Astrocyte of the cerebellum (primary cell): ENCODE data around the gene BOD1.
A peak's percentile ranks its signal among the peaks of the same experiment; 100 is the strongest.

ENCODE experiments used
- DNase-seq: peaks from one replicate; pipeline ENCODE4 v3.0.0-alpha.2; 2011; ENCODE audit warnings: low read depth
- H3K4me3 ChIP-seq: 2 replicates; pipeline ENCODE4 v1.5.1; 2011; ENCODE audit warnings: mild to moderate bottlenecking, low read depth, low read length, moderate library complexity
- CTCF ChIP-seq: IDR thresholded peaks from 2 replicates; pipeline ENCODE4 v1.5.1; 2012; ENCODE audit warnings: low read length, low read depth, moderate library complexity, mild to moderate bottlenecking; ENCODE audit errors: missing control alignments
- in situ Hi-C: cut with HindIII; loops from 2 replicates; pipeline ENCODE4 v1.10.0; 2017; ENCODE audit warnings: low sequenced_read_pairs

The BOD1 gene

GRCh38 chr5:173612948-173613347 is 3.5 kb downstream of the BOD1 start:
- no peak for TF ChIP-seq CTCF
- H3K4me3 ChIP-seq: no peak overlapping the region
- in situ Hi-C loops: loop anchor here (25.0 kb wide), 1 partner anchor 699 kb away; no protein-coding TSS in a partner anchor
- DNase-seq: no peak

- TF ChIP-seq CTCF: no peak
- no peak overlapping the region for H3K4me3 ChIP-seq
- in situ Hi-C loops: loop anchor here (25.0 kb wide), 1 partner anchor 701 kb away; no protein-coding TSS in a partner anchor
- DNase-seq: no peak
Observed at GRCh38 chr5:173611706-173612105, 4.7 kb downstream of the BOD1 start.

- no peak for DNase-seq
- TF ChIP-seq CTCF: no peak
- no peak overlapping the region for H3K4me3 ChIP-seq
- in situ Hi-C loops: loop anchor here (5.0 to 25.0 kb wide), 2 partner anchors 107 to 708 kb away; no protein-coding TSS in a partner anchor
Observed at GRCh38 chr5:173604141-173604540, 12.3 kb downstream of the BOD1 start.

GRCh38 chr5:173602423-173602822 is 14.0 kb downstream of the BOD1 start:
- in situ Hi-C loops: loop anchor here (5.0 to 25.0 kb wide), 2 partner anchors 105 to 710 kb away; no protein-coding TSS in a partner anchor
- H3K4me3 ChIP-seq: no peak overlapping the region
- DNase-seq: peak; percentile 59
- no peak for TF ChIP-seq CTCF

GRCh38 chr5:173598686-173599085 is 17.8 kb downstream of the BOD1 start:
- no peak for TF ChIP-seq CTCF
- no peak for DNase-seq
- no peak overlapping the region for H3K4me3 ChIP-seq
- in situ Hi-C loops: no loop called here

GRCh38 chr5:173597304-173597703 is 19.1 kb downstream of the BOD1 start:
- H3K4me3 ChIP-seq: no peak overlapping the region
- TF ChIP-seq CTCF: no peak
- in situ Hi-C loops: no loop called here
- no peak for DNase-seq
